Fibroblast of lung (primary cell): ENCODE data around the gene DNAJC17. TPM values are rescaled to one million over a fixed set of nuclear protein-coding genes. Genes with fewer than 3 reads are reported as not detected.

Source experiments
- DNase-seq, 2 donors: peaks; one replicate each; pipeline versions ENCODE4 v3.0.0 to v3.0.0-alpha.2; 2010; ENCODE audit warnings: low read depth in 2 of 2
- H2AFZ ChIP-seq: 2 replicates; pipeline ENCODE4 v1.5.1; 2012; ENCODE audit warnings: low read length, control low read depth, inconsistent platforms
- H3K27ac ChIP-seq: 2 replicates; pipeline ENCODE4 v1.5.1; 2011; ENCODE audit warnings: low read length, control low read depth; ENCODE audit not compliant: insufficient read depth
- H3K27me3 ChIP-seq: 2 replicates; pipeline ENCODE4 v1.5.1; 2011; ENCODE audit warnings: mild to moderate bottlenecking, low read length; ENCODE audit not compliant: control insufficient read depth, insufficient read depth
- H3K36me3 ChIP-seq: 2 replicates; pipeline ENCODE4 v1.5.1; 2011; ENCODE audit warnings: low read length; ENCODE audit not compliant: control insufficient read depth, insufficient read depth
- H3K4me1 ChIP-seq: 2 replicates; pipeline ENCODE4 v1.5.1; 2011; ENCODE audit warnings: low read length; ENCODE audit not compliant: control insufficient read depth, insufficient read depth; ENCODE audit errors: extremely low read depth
- H3K4me2 ChIP-seq: 2 replicates; pipeline ENCODE4 v1.5.1; 2011; ENCODE audit warnings: low read length, control low read depth; ENCODE audit not compliant: insufficient read depth; ENCODE audit errors: extremely low read depth
- H3K4me3 ChIP-seq, 4 experiments: fragments of 200-600 bp in 1 of 4; sonication (generic) in 1 of 4; replicated peaks in 1 of 4; 2 replicates each; pipeline ENCODE4 v1.5.1; 2011 to 2016; ENCODE audit warnings: low read length in 4 of 4, low read depth in 3 of 4, mild to moderate bottlenecking in 3 of 4, control low read depth in 2 of 4, inconsistent platforms in 1 of 4, mixed read lengths in 1 of 4; ENCODE audit not compliant: insufficient read depth in 1 of 4; ENCODE audit errors: control extremely low read depth in 1 of 4
- H3K79me2 ChIP-seq: 2 replicates; pipeline ENCODE4 v1.5.1; 2012; ENCODE audit warnings: mild to moderate bottlenecking, low read length, inconsistent platforms; ENCODE audit not compliant: control insufficient read depth, insufficient read depth
- H3K9ac ChIP-seq: 2 replicates; pipeline ENCODE4 v1.5.1; 2011; ENCODE audit warnings: mild to moderate bottlenecking, low read length, control low read depth; ENCODE audit not compliant: insufficient read depth
- H3K9me3 ChIP-seq: 2 replicates; pipeline ENCODE4 v1.5.1; 2012; ENCODE audit warnings: low read depth, low read length; ENCODE audit not compliant: control insufficient read depth, insufficient read depth
- H4K20me1 ChIP-seq: 2 replicates; pipeline ENCODE4 v1.5.1; 2011; ENCODE audit warnings: low read length; ENCODE audit not compliant: control insufficient read depth, insufficient read depth; ENCODE audit errors: extremely low read depth
- EZH2 ChIP-seq: IDR thresholded peaks from 2 replicates; pipeline ENCODE4 v1.5.1; 2012; ENCODE audit warnings: low read length, control low read depth, mild to moderate bottlenecking; ENCODE audit errors: missing control alignments
- polyA plus RNA-seq, 2 donors: library from polyadenylated mRNA; depleted of rRNA in 1 of 2; stranded (reverse) in 1 of 2; unstranded in 1 of 2; fragments of >200 nt; gene quantifications; 2 replicates each; pipeline ENCODE4 v1.2.1, GENCODE V29; 2011 to 2012; ENCODE audit warnings: missing spikeins in 1 of 2
- total RNA-seq: library from RNA; depleted of rRNA; stranded (reverse); fragments of >200 nt; gene quantifications from 2 replicates; pipeline ENCODE4 v1.2.1, GENCODE V29; 2014
- TF ChIP-seq, protein P1 (sequence below), 2 donors: IDR thresholded peaks in 1 of 2; conservative IDR thresholded peaks in 1 of 2; 1 replicate in 1 of 2; 2 replicates in 1 of 2; pipeline ENCODE4 v1.5.1; 2011 to 2012; ENCODE audit warnings: low read length in 2 of 2, control low read depth in 1 of 2, inconsistent platforms in 1 of 2, low read depth in 1 of 2, mild to moderate bottlenecking in 1 of 2

Gene DNAJC17
- total and polyA plus RNA-seq, 2 donors (not counting 1 experiment from before 2014, with no cell fraction given): 17.7 to 41.8 TPM

DNA sequence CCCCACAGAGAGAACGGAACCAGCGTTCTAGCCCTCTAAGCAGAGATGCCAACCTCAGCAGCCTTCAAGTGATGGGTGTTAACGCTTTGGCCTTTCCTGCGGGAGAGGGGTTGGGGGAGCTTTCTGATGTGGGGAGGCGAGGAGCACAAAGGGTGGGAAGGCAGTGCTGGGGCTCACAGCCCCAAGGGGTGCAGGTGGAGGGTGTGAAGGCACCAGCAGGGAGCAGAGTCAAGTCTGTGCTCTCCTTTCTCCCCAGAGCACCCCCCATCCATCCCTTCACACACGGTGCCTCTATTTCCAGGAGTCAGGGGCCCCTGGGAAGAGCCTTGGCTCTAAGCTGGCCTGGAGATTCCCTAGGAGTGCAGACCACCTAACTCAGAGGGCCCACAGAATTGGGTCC, 33.4 kb downstream of the DNAJC17 start:
- no peak for DNase-seq
- Histone ChIP-seq H3K36me3 (peaks cover 14% of the 10 kb centered on the region), H3K9ac (no peak overlapping the region)

DNA sequence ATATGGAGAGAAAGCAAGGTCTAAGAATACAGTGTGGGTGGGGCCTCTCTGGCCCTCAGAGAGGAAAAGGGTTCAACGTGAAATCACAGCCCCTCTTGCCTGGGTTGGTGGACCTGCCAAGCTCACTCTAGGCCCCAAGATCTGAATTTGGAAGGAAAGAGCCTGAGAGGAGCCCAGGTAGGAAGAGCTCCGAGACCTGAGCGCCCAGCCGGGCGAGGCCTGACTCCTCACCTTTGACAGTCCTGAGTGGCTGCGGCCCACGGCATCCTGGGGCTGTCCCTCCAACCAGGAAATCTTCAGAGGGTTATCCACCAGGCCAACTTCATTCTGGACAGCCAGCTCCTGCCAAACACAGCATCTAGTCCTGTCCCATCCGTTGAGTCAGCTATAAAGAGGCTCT, 33.8 kb downstream of the DNAJC17 start:
- no peaks in the 10 kb centered on the region for H4K20me1 ChIP-seq
- TF ChIP-seq, protein P1, sequence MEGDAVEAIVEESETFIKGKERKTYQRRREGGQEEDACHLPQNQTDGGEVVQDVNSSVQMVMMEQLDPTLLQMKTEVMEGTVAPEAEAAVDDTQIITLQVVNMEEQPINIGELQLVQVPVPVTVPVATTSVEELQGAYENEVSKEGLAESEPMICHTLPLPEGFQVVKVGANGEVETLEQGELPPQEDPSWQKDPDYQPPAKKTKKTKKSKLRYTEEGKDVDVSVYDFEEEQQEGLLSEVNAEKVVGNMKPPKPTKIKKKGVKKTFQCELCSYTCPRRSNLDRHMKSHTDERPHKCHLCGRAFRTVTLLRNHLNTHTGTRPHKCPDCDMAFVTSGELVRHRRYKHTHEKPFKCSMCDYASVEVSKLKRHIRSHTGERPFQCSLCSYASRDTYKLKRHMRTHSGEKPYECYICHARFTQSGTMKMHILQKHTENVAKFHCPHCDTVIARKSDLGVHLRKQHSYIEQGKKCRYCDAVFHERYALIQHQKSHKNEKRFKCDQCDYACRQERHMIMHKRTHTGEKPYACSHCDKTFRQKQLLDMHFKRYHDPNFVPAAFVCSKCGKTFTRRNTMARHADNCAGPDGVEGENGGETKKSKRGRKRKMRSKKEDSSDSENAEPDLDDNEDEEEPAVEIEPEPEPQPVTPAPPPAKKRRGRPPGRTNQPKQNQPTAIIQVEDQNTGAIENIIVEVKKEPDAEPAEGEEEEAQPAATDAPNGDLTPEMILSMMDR (conservative IDR thresholded peaks at IDR 0.05 in 1 of 2, IDR thresholded peaks at IDR 0.05 in 1 of 2; ENCODE audit: low read depth in 1 of 2, low read length in 2 of 2): no peak
- TF ChIP-seq EZH2: no peak
- no peak for DNase-seq
- H3K9ac ChIP-seq: no peak overlapping the region
- no peaks in the 10 kb centered on the region for H3K9me3 ChIP-seq
- no peaks in the 10 kb centered on the region for H3K79me2 ChIP-seq
- H3K4me2 ChIP-seq: no peak overlapping the region
- H3K4me1 ChIP-seq: peaks cover 5% of the 10 kb centered on the region
- no peak overlapping the region for H3K27ac ChIP-seq
- H3K36me3 ChIP-seq: peaks cover 14% of the 10 kb centered on the region
- no peak overlapping the region for H3K4me3 ChIP-seq
- H2AFZ ChIP-seq: no peak overlapping the region
- H3K27me3 ChIP-seq: no peaks in the 10 kb centered on the region

More for the DNA sequence above, 33.4 kb downstream of the DNAJC17 start:
- H3K27me3 ChIP-seq: no peaks in the 10 kb centered on the region
- no peaks in the 10 kb centered on the region for H4K20me1 ChIP-seq
- H3K79me2 ChIP-seq: no peaks in the 10 kb centered on the region
- no peaks in the 10 kb centered on the region for H3K9me3 ChIP-seq
- H3K4me1 ChIP-seq: peaks cover 5% of the 10 kb centered on the region
- H3K4me2 ChIP-seq: no peak overlapping the region
- H2AFZ ChIP-seq: no peak overlapping the region
- H3K4me3 ChIP-seq: no peak overlapping the region
- no peak overlapping the region for H3K27ac ChIP-seq
- TF ChIP-seq, protein P1 (conservative IDR thresholded peaks at IDR 0.05 in 1 of 2, IDR thresholded peaks at IDR 0.05 in 1 of 2; ENCODE audit: low read depth in 1 of 2, low read length in 2 of 2): no peak

DNA sequence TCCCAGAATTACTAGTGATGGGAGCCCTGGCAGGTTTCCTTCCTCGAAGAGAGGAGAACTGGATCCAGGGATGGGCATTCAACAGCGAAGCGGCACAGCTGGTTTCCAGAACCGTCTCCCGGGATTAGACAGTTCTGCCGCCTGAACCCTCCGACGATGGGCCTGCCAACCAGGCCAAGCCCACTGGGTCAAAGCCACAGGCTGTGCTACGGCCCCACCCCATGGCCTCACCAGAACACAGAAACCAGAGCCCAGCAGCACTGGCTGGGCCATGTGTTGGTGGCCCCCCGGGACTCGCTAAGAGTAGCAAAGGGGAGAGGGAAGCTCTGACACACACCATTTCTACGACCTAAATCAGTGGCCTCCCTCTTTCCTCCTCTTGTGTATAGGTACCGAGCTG, 35.3 kb downstream of the DNAJC17 start:
- no peak for DNase-seq
- H3K27ac ChIP-seq: no peak overlapping the region
- H3K9ac ChIP-seq: no peak overlapping the region
- H2AFZ ChIP-seq: no peak overlapping the region
- H3K9me3 ChIP-seq: no peaks in the 10 kb centered on the region
- H3K79me2 ChIP-seq: no peaks in the 10 kb centered on the region
- peaks cover 5% of the 10 kb centered on the region for H3K4me1 ChIP-seq
- no peak overlapping the region for H3K4me3 ChIP-seq
- no peak for TF ChIP-seq EZH2
- TF ChIP-seq, protein P1 (conservative IDR thresholded peaks at IDR 0.05 in 1 of 2, IDR thresholded peaks at IDR 0.05 in 1 of 2; ENCODE audit: low read depth in 1 of 2, low read length in 2 of 2): no peak
- H3K27me3 ChIP-seq: no peaks in the 10 kb centered on the region
- H3K36me3 ChIP-seq: peaks cover 17% of the 10 kb centered on the region
- H4K20me1 ChIP-seq: no peaks in the 10 kb centered on the region
- no peak overlapping the region for H3K4me2 ChIP-seq
